Fibroblast of lung (primary cell): Measurements from ENCODE around the gene CREB5.

Experiments
- EZH2 ChIP-seq: IDR thresholded peaks from 2 replicates; pipeline ENCODE4 v1.5.1; 2012; ENCODE audit warnings: low read length, control low read depth, mild to moderate bottlenecking; ENCODE audit errors: missing control alignments
- TF ChIP-seq, protein P1 (sequence below), 2 donors: IDR thresholded peaks in 1 of 2; conservative IDR thresholded peaks in 1 of 2; 1 replicate in 1 of 2; 2 replicates in 1 of 2; pipeline ENCODE4 v1.5.1; 2011 to 2012; ENCODE audit warnings: low read length in 2 of 2, control low read depth in 1 of 2, inconsistent platforms in 1 of 2, low read depth in 1 of 2, mild to moderate bottlenecking in 1 of 2

DNA sequence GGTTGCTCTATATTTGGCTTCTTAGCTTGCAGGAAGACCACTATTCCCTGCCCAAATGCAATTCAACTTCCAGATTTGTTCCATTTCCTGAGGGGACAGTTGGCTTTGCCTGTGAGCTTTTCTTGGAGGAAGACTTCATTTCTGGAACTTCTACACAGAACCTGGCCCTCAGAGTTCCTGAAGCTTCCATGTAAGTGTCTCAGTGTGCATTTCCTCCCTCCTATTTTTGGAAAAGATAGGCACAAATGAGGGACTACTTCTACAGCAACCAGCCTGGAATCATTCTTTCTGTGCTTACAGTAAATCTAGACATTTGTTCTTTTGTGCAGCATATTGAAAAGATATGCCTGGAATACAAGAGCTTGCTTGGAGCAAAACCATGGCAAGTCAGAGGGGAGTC lies 164.3 kb downstream of the CREB5 start:
- TF ChIP-seq EZH2, result no peak
- TF ChIP-seq, protein P1, sequence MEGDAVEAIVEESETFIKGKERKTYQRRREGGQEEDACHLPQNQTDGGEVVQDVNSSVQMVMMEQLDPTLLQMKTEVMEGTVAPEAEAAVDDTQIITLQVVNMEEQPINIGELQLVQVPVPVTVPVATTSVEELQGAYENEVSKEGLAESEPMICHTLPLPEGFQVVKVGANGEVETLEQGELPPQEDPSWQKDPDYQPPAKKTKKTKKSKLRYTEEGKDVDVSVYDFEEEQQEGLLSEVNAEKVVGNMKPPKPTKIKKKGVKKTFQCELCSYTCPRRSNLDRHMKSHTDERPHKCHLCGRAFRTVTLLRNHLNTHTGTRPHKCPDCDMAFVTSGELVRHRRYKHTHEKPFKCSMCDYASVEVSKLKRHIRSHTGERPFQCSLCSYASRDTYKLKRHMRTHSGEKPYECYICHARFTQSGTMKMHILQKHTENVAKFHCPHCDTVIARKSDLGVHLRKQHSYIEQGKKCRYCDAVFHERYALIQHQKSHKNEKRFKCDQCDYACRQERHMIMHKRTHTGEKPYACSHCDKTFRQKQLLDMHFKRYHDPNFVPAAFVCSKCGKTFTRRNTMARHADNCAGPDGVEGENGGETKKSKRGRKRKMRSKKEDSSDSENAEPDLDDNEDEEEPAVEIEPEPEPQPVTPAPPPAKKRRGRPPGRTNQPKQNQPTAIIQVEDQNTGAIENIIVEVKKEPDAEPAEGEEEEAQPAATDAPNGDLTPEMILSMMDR (conservative IDR thresholded peaks at IDR 0.05 in 1 of 2, IDR thresholded peaks at IDR 0.05 in 1 of 2; ENCODE audit: low read depth in 1 of 2, low read length in 2 of 2), result no peak
